HK-2 (cell line): ENCODE data around the gene SLC22A17.

Experiments
- DNase-seq: peaks from one replicate; pipeline ENCODE4 v3.0.0-alpha.2; 2018; ENCODE audit not compliant: unreplicated experiment

Gene SLC22A17

DNA sequence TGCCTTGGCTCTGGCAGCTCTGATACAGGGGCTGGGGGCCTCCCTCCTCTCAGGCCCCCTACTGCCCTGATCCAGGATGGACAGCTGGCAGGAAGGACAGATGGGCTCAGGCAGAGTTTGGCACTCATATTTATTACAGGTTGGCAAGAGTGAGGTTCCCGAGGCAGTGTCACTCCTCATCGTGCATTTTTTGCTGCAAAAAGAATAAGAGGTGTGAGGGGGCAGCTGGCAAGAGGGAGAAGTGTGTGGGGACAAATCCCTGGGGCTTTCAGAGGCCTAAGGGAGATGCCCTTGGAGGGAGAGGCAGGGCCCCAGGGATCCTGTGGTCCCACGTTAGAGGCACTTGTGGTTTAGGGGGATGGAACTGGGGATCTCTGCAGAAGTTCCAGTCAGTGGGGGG is 29.2 kb upstream of the SLC22A17 start:
- no peak for DNase-seq

DNA sequence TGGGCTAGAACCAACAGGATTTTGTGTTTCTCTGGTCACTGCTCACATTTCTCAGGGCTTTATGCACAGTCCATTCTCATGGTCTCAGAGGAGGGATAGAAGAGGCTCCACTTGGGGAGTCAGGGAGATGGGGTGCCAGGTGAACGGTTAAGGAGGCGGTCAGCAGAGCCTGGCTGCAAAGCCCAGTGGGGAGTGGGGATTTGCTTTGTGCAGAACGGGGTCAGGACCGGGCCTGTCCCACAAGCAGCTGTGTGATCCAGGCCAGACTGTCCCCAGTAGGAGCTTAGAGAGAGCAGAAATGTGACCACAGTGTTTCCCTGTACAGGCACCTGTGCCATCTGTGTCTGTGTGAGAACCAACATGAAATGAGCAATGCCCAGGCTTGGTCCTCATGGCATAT is 28.3 kb upstream of the SLC22A17 start:
- DNase-seq: no peak

DNA sequence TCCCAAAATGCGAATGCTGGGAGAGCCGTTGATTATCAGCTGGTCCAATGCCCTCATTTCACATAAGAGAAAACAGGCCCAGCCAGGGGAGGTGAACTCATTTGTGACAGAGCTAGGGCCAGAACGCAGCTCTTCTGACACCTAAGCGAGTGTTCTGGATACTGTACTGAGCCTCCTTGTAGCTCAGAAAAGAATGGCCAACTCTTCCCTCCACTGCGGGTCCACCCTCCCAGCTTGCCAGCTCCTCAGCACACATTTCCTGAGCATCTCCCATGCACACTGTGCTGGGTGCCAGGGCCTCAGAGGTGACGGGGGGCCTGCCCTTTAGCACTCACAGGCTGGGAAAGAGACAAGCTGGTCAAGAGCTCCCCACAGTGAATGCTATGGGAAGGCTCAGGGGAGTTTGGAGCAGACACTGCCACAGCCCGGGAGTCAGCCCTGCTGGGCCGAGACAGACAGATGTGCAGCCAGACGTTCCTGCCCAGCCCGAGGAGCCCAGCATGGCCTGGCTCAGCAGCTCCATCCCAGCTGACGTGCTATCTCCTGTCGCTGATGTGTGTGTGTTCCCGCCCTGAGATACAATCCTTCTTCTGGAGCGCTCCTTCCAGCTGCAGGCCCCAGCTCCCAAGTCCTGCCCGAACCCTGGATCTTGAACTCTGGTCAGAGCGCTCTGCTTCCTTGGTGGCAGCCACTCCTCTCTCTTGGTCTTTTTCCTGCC is 27.7 kb upstream of the SLC22A17 start:
- no peak for DNase-seq

GRCh38 chr14:23379366-23380196 is 26.9 kb upstream of the SLC22A17 start:
- DNase-seq: peak; percentile 53

GRCh38 chr14:23378612-23379220 is 26.0 kb upstream of the SLC22A17 start:
- DNase-seq: no peak

- no peak for DNase-seq
Observed at GRCh38 chr14:23377573-23378563, 25.2 kb upstream of the SLC22A17 start.

GRCh38 chr14:23377198-23377550 is 24.5 kb upstream of the SLC22A17 start:
- DNase-seq: no peak

GRCh38 chr14:23376482-23377197 is 24.0 kb upstream of the SLC22A17 start, which contains the start of gene CMTM5:
Gene CMTM5, plus strand, starts transcription at chr14:23377046. Its CDS starts 206 bp downstream, at chr14:23377252.
- DNase-seq: no peak

GRCh38 chr14:23375527-23376251 is 23.0 kb upstream of the SLC22A17 start:
- DNase-seq: no peak

- DNase-seq: no peak
Observed at GRCh38 chr14:23373041-23373440, 20.4 kb upstream of the SLC22A17 start.

- DNase-seq: no peak
Observed at GRCh38 chr14:23372509-23372908, 19.8 kb upstream of the SLC22A17 start, which contains the start of gene IL25. Gene IL25, plus strand, starts transcription at chr14:23372809.

DNA sequence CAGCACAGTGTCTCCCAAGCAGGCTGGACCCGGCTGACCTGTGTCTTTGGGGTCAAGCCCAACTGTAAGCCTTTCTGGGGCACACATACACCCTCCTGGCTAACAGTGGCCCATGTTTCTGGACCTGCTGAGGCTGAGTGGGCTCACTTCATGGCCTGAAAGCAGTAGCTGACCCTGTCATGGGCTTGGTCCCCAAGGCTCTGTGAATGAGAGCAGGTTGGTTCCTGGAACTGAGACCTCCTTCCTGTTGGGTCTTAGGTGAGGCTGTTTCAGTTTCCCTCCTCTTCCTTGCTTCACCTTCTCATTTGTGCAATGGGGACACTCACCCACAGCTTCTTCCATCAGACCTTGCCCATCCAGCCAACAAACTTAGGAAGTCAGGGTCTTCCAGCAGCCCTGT is 19.2 kb upstream of the SLC22A17 start:
- no peak for DNase-seq

- DNase-seq: no peak
Observed at GRCh38 chr14:23370221-23370620, 17.5 kb upstream of the SLC22A17 start.

GRCh38 chr14:23366426-23366921 is 13.8 kb upstream of the SLC22A17 start:
- DNase-seq: no peak

DNA sequence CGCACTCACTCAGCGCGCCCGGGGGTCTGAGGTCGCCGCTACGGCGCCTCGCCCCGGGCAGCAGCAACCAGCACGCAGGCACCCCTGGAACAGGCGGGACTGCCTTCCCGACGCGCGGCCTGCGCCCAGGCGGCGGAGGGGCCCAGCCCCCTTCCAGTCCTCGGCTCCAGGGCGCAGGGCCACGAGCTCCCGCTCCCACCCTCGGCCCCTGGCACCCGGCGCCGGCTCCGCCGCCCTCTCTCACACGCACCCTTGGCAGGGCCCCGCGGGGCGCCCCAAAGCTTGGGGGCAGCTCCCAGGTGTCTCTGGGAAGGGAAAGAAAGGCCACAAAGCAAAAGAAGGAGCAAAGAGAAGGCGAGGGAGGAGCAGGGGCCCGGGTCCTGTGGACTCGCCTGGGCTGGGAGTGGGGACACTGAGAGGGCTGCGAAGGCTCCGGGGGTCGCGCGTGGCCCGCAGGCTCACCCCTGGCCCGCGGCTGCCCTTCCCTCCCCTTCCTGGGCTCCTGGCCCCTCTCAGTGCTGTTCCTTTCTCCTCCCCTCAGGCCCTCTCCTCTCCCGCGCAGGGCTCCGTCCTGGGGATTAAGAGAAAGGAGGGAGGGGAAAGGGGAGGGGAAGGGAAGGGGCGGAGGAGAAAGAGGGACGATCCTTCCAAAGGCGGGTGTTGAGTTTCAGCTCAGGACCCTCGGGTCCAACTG is 13.2 kb upstream of the SLC22A17 start:
- no peak for DNase-seq

- no peak for DNase-seq
Observed at GRCh38 chr14:23365036-23365731, 12.5 kb upstream of the SLC22A17 start, which contains the start of gene EFS. Gene EFS, minus strand, starts transcription at chr14:23365172. Its CDS starts 147 bp downstream, at chr14:23365025.

- DNase-seq: no peak
Observed at GRCh38 chr14:23364164-23365035, 11.7 kb upstream of the SLC22A17 start.

GRCh38 chr14:23362200-23362599 is 9.5 kb upstream of the SLC22A17 start:
- DNase-seq: no peak
